ENCODE data around the gene ADGRF3. TPM values are rescaled to one million over a fixed set of nuclear protein-coding genes. Genes with fewer than 3 reads are reported as not detected.
"Not testable (repeated sequence)": the region's sequence is repeated elsewhere in the genome, so short reads cannot be mapped to it uniquely, and the experiment has no call there.

Gene ADGRF3
- total RNA-seq: 1 to 10 TPM; 6.5 to 7.4 TPM

DNA sequence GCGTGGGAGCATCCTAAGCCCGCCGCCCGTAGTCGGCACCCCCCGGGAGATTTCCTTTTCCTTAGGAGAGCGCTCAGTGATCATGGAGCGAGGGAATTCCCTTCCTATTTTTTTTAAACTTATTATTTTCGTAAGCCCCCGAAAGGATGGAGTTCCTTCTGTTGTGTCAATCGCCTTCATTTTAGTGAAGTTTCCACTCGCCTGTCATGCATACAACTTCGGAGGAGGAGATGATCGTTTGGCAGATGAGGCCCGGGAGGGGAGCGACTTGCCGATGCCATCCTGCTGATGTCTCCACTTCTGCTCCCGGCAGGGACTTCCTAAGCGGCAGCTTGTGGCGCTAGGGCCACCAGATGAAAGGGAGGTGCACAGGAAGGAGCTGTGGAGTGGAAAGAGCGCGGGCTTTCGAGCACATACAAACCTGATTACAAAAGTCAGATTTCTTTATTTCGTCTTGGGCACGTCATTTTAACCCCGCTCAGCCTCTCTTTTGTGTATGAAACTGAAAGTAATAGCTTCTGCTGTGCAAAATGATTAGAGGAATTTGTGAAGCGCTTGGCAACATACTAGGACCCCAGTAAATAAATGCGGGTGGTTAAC lies at the start of gene ADGRF3:
ADGRF3 (minus strand) TSS at position 336 of the 600 bp plus-strand sequence. CDS start 555 bp downstream, outside the sequence.
- Mint-ChIP-seq H3K36me3 (ENCODE audit: low read depth) (peaks cover 12% of the 10 kb centered on the region), H3K4me3 (peak within 1 kb of the TSS; percentile 95), H3K27ac (peak within 1 kb of the TSS; percentile 97), H3K9me3 (no peaks in the 10 kb centered on the region), H3K4me1 (peaks cover 40% of the 10 kb centered on the region), H3K27me3 (no peaks in the 10 kb centered on the region)
- ChIA-PET POLR2A (interaction anchor here (0.6 to 0.8 kb wide), 2 partner anchors 68 to 162 kb away, joined by 3 read pairs; no protein-coding TSS in a partner anchor), CTCF (interaction anchor here (0.6 to 1.5 kb wide), 5 partner anchors 9 to 376 kb away, joined by 3 to 7 read pairs (median 3); no protein-coding TSS in a partner anchor)
- DNase-seq: peak; percentile 79

- peaks cover 10% of the 10 kb centered on the region for H3K4me1 Mint-ChIP-seq
- H3K27ac Mint-ChIP-seq: no peak overlapping the region
- POLR2A ChIA-PET: no interaction called here
- no peaks in the 10 kb centered on the region for H3K9me3 Mint-ChIP-seq
- CTCF ChIA-PET: no interaction called here
- peaks cover 8% of the 10 kb centered on the region for H3K36me3 Mint-ChIP-seq (ENCODE audit: low read depth)
- DNase-seq: no peak
- no peaks in the 10 kb centered on the region for H3K27me3 Mint-ChIP-seq
- H3K4me3 Mint-ChIP-seq: no peak overlapping the region
Observed at GRCh38 chr2:26395394-26395793, 48.8 kb upstream of the ADGRF3 start.

- Mint-ChIP-seq H3K36me3 (ENCODE audit: low read depth) (peaks cover 13% of the 10 kb centered on the region), H3K4me3 (no peak overlapping the region), H3K4me1 (peaks cover 5% of the 10 kb centered on the region), H3K9me3 (no peaks in the 10 kb centered on the region), H3K27me3 (no peaks in the 10 kb centered on the region), H3K27ac (no peak overlapping the region)
- no peak for DNase-seq
- ChIA-PET CTCF (interaction anchor here (0.5 to 0.6 kb wide), 2 partner anchors 59 to 110 kb away, joined by 3 read pairs; no protein-coding TSS in a partner anchor), POLR2A (no interaction called here)
Observed at GRCh38 chr2:26394694-26395093, 48.1 kb upstream of the ADGRF3 start.

GRCh38 chr2:26387189-26387588 lies 40.6 kb upstream of the ADGRF3 start:
- H3K4me3 Mint-ChIP-seq: no peak overlapping the region
- ChIA-PET CTCF (interaction anchor here (1.6 kb wide), 1 partner anchor 13 kb away, joined by 4 read pairs; no protein-coding TSS in a partner anchor), POLR2A (interaction anchor here (0.8 kb wide), 1 partner anchor 9 kb away, joined by 7 read pairs; no protein-coding TSS in a partner anchor)
- H3K27me3 Mint-ChIP-seq: no peaks in the 10 kb centered on the region
- no peak overlapping the region for H3K27ac Mint-ChIP-seq
- no peak for DNase-seq
- H3K9me3 Mint-ChIP-seq: no peaks in the 10 kb centered on the region
- H3K36me3 Mint-ChIP-seq (ENCODE audit: low read depth): peaks cover 41% of the 10 kb centered on the region
- H3K4me1 Mint-ChIP-seq: peaks cover under 1% of the 10 kb centered on the region

DNA sequence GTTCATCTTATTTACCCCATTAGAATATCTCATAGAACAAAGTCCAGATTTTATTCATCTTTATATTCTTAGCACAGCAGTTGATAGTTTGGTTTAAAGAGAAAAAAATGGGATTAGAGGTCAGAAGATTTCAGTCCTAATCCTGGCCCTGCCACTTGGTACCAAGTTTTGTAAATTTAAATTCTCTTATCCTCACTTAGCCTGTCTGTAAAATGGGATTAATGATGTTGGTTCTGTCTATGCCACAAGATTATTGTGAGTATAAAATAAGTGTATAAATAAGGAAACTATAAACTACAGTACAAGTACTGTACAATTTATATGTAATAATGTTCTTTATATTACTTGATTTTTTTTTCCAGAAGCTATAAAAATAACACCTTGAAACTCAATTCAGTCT lies 38.0 kb upstream of the ADGRF3 start:
- peaks cover 5% of the 10 kb centered on the region for H3K4me1 Mint-ChIP-seq
- H3K4me3 Mint-ChIP-seq: no peak overlapping the region
- H3K36me3 Mint-ChIP-seq (ENCODE audit: low read depth): peaks cover 44% of the 10 kb centered on the region
- CTCF ChIA-PET: no interaction called here
- POLR2A ChIA-PET: no interaction called here
- no peaks in the 10 kb centered on the region for H3K9me3 Mint-ChIP-seq
- DNase-seq: no peak
- no peaks in the 10 kb centered on the region for H3K27me3 Mint-ChIP-seq
- no peak overlapping the region for H3K27ac Mint-ChIP-seq

DNA sequence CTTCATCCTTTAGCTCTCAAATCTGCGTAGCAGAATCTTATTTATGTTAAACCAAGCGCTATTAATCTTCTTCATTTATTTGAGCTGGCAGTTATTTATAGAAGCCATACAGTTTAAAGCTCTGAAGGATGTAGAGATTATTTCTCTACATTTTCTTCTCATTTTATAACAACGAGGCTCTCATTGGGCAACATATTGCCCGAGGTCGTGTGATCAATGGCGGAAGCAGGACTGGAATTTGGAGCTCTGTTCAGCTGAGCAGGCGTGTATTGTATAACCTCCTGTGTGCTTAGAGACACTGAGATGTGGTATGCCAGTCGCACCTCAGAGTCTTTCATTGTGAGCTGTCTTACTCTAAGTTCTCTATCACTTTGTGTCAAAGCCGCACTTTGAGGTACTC lies 37.6 kb upstream of the ADGRF3 start:
- H3K9me3 Mint-ChIP-seq: no peaks in the 10 kb centered on the region
- no peak for DNase-seq
- no peak overlapping the region for H3K4me3 Mint-ChIP-seq
- H3K4me1 Mint-ChIP-seq: peaks cover 5% of the 10 kb centered on the region
- H3K36me3 Mint-ChIP-seq (ENCODE audit: low read depth): peaks cover 41% of the 10 kb centered on the region
- ChIA-PET CTCF (no interaction called here), POLR2A (no interaction called here)
- H3K27ac Mint-ChIP-seq: no peak overlapping the region
- no peaks in the 10 kb centered on the region for H3K27me3 Mint-ChIP-seq

DNA sequence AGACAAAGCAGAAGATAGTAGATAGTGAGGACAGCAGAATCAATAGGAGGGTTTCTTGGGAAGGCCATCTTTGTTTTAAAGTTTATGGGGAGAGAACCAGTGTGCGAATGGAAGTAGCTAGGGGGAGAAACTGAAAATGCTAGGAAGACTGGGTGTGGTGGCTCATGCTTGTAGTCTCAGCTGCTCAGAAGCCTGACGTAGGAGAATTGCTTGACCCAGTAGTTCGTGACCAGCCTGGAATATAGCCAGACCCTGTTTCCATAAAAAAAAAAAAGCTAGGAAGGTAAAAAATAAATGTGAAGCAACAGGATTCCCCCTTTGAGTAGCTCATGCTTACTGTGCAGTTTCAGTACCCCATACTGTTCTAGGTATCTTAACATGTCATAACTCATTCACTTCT lies 36.0 kb upstream of the ADGRF3 start:
- CTCF ChIA-PET: interaction anchor here (1.2 kb wide), 1 partner anchor 20 kb away, joined by 3 read pairs; no protein-coding TSS in a partner anchor

GRCh38 chr2:26380281-26380680 lies 33.7 kb upstream of the ADGRF3 start:
- Mint-ChIP-seq H3K4me1 (peaks cover 32% of the 10 kb centered on the region), H3K36me3 (ENCODE audit: low read depth) (peaks cover 48% of the 10 kb centered on the region), H3K9me3 (no peaks in the 10 kb centered on the region), H3K27ac (no peak overlapping the region), H3K27me3 (no peaks in the 10 kb centered on the region), H3K4me3 (no peak overlapping the region)
- POLR2A ChIA-PET: no interaction called here
- CTCF ChIA-PET: interaction anchor here (1.5 kb wide), 1 partner anchor 12 kb away, joined by 3 read pairs; no protein-coding TSS in a partner anchor
- no peak for DNase-seq

More for the DNA sequence above, 36.0 kb upstream of the ADGRF3 start:
- H3K27ac Mint-ChIP-seq: no peak overlapping the region
- H3K36me3 Mint-ChIP-seq (ENCODE audit: low read depth): peaks cover 48% of the 10 kb centered on the region
- H3K4me1 Mint-ChIP-seq: peaks cover 18% of the 10 kb centered on the region
- no peak overlapping the region for H3K4me3 Mint-ChIP-seq
- DNase-seq: no peak
- H3K27me3 Mint-ChIP-seq: no peaks in the 10 kb centered on the region
- H3K9me3 Mint-ChIP-seq: no peaks in the 10 kb centered on the region
- POLR2A ChIA-PET: interaction anchor here (0.6 kb wide), 2 partner anchors 38 to 111 kb away, joined by 4 to 5 read pairs; no protein-coding TSS in a partner anchor

DNA sequence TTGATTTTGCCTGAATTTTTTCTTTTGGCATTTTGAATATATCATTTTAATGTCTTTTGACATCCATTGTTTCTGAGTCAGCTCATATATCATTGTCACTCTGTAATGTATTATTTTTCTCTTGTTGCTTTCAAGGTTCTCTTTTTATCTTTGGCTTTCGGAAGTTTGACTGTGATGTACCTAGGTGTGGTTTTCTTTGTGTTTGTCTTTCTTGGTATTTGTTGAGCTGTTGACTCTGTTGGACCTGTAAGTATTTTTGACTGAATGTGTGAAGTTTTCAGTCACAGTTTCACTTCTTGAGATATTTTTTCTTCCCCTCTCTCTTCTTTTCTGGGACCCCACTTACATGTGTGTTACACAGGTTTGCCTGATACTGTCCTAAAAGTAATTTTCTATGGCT lies 30.2 kb upstream of the ADGRF3 start:
- POLR2A ChIA-PET: no interaction called here
- Mint-ChIP-seq H3K4me1 (peaks cover 33% of the 10 kb centered on the region), H3K27me3 (no peaks in the 10 kb centered on the region), H3K27ac (peak overlapping the region; percentile 81), H3K4me3 (no peak overlapping the region), H3K9me3 (no peaks in the 10 kb centered on the region), H3K36me3 (ENCODE audit: low read depth) (peaks cover 52% of the 10 kb centered on the region)
- CTCF ChIA-PET: interaction anchor here (1.1 kb wide), 1 partner anchor 16 kb away, joined by 3 read pairs; no protein-coding TSS in a partner anchor
- no peak for DNase-seq

- H3K4me3 Mint-ChIP-seq, CTCF ChIA-PET, POLR2A ChIA-PET, DNase-seq, H3K27me3 Mint-ChIP-seq, H3K4me1 Mint-ChIP-seq, H3K9me3 Mint-ChIP-seq, H3K27ac Mint-ChIP-seq: not testable (repeated sequence)
- peaks cover 42% of the 10 kb centered on the region for H3K36me3 Mint-ChIP-seq (ENCODE audit: low read depth)
Observed at GRCh38 chr2:26370909-26371308, 24.3 kb upstream of the ADGRF3 start.

DNA sequence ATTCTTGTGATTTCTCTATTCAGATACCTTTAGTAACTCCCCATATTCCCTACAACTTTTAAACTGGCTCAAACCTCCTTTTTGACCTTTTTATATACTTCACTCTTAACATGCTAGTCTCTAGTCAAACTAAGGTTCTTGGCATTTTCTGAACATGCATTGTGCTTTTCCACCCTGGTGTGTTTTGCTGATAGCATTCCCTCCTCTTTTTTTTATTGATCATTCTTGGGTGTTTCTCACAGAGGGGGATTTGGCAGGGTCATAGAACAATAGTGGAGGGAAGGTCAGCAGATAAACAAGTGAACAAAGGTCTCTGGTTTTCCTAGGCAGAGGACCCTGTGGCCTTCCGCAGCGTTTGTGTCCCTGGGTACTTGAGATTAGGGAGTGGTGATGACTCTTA lies 23.1 kb upstream of the ADGRF3 start:
- CTCF ChIA-PET, H3K9me3 Mint-ChIP-seq, H3K27ac Mint-ChIP-seq, H3K4me3 Mint-ChIP-seq, H3K27me3 Mint-ChIP-seq, DNase-seq, H3K4me1 Mint-ChIP-seq, POLR2A ChIA-PET: not testable (repeated sequence)
- peaks cover 43% of the 10 kb centered on the region for H3K36me3 Mint-ChIP-seq (ENCODE audit: low read depth)

DNA sequence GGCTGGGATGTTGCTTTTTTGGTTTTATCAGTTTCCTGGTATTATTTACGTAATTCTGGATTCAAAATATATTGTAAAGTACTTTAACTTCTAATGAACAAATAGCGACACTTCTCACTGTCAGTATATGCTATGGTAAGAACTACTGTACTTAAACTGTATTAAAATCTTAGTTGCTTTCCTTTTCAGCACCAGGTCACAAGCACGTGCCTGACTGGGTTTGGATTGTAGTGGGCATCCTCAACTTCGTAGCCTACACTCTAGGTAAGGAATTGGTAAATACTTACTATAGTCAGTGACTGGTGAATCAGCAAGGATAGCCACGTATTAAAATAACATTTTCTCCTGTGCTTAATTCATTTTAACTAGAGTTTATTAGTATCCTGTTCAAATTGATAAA lies 20.4 kb upstream of the ADGRF3 start:
- H3K4me1 Mint-ChIP-seq: peaks cover 10% of the 10 kb centered on the region
- CTCF ChIA-PET: no interaction called here
- peaks cover 30% of the 10 kb centered on the region for H3K36me3 Mint-ChIP-seq (ENCODE audit: low read depth)
- no peaks in the 10 kb centered on the region for H3K9me3 Mint-ChIP-seq
- DNase-seq: no peak
- H3K27me3 Mint-ChIP-seq: no peaks in the 10 kb centered on the region
- POLR2A ChIA-PET: no interaction called here
- H3K27ac Mint-ChIP-seq: no peak overlapping the region
- no peak overlapping the region for H3K4me3 Mint-ChIP-seq

GRCh38 chr2:26364669-26365068 lies 18.1 kb upstream of the ADGRF3 start:
- Mint-ChIP-seq H3K4me3 (no peak overlapping the region), H3K9me3 (no peaks in the 10 kb centered on the region), H3K4me1 (peaks cover 19% of the 10 kb centered on the region), H3K27me3 (no peaks in the 10 kb centered on the region), H3K36me3 (ENCODE audit: low read depth) (peaks cover 25% of the 10 kb centered on the region), H3K27ac (no peak overlapping the region)
- ChIA-PET POLR2A (no interaction called here), CTCF (interaction anchor here (1.3 kb wide), 1 partner anchor 16 kb away, joined by 3 read pairs; no protein-coding TSS in a partner anchor)
- no peak for DNase-seq
